Stimulated activated CD8-positive, alpha-beta memory T cell treated with anti-CD3 and anti-CD28 coated beads, Interleukin-12 subunit alpha, Interleukin-12 subunit beta, amount 100 ng/mL, for 1 hour (primary cell): ENCODE measurements around the gene RARS1.
"Not testable (repeated sequence)": the region's sequence is repeated elsewhere in the genome, so short reads cannot be mapped to it uniquely, and the experiment has no call there.

Experiments
- DNase-seq: peaks from one replicate; pipeline ENCODE4 v3.0.0-alpha.2; 2020; ENCODE audit warnings: low read depth

Gene RARS1

GRCh38 chr5:168481330-168481788 is 4.9 kb upstream of the RARS1 start:
- DNase-seq: no peak

- DNase-seq: no peak
Observed at GRCh38 chr5:168482361-168482760, 3.9 kb upstream of the RARS1 start.

- DNase-seq: no peak
Observed at GRCh38 chr5:168489059-168489458, 2.8 kb downstream of the RARS1 start.

GRCh38 chr5:168494057-168494555 is 7.8 kb downstream of the RARS1 start:
- no peak for DNase-seq

GRCh38 chr5:168502563-168503237 is 16.4 kb downstream of the RARS1 start:
- DNase-seq: no peak

GRCh38 chr5:168513861-168514428 is 27.7 kb downstream of the RARS1 start:
- DNase-seq: no peak

- DNase-seq: no peak
Observed at GRCh38 chr5:168525856-168526255, 39.6 kb downstream of the RARS1 start.

- no peak for DNase-seq
Observed at GRCh38 chr5:168527756-168528295, 41.6 kb downstream of the RARS1 start.

GRCh38 chr5:168528521-168529373 is 42.5 kb downstream of the RARS1 start, which contains the start of gene FBLL1:
Gene FBLL1 (plus strand): TSS chr5:168529305. CDS start chr5:168529505, 200 bp downstream.
- peak; percentile 14 for DNase-seq

GRCh38 chr5:168529374-168530234 is 43.3 kb downstream of the RARS1 start:
- DNase-seq: no peak

GRCh38 chr5:168530621-168531150 is 44.4 kb downstream of the RARS1 start:
- DNase-seq: no peak

- DNase-seq: no peak
Observed at GRCh38 chr5:168531191-168531590, 44.9 kb downstream of the RARS1 start.

GRCh38 chr5:168531987-168532864 is 46.0 kb downstream of the RARS1 start:
- DNase-seq: no peak

GRCh38 chr5:168534351-168534750 is 48.1 kb downstream of the RARS1 start:
- not testable (repeated sequence) for DNase-seq

- no peak for DNase-seq
Observed at GRCh38 chr5:168537176-168537575, 50.9 kb downstream of the RARS1 start.

GRCh38 chr5:168549554-168549953 is 63.3 kb downstream of the RARS1 start:
- DNase-seq: no peak

- no peak for DNase-seq
Observed at GRCh38 chr5:168550656-168551055, 64.4 kb downstream of the RARS1 start.

GRCh38 chr5:168552146-168552545 is 65.9 kb downstream of the RARS1 start:
- no peak for DNase-seq

- no peak for DNase-seq
Observed at GRCh38 chr5:168553377-168554130, 67.3 kb downstream of the RARS1 start.
